HEK293T (cell line): ENCODE results near the gene DMD.

Source experiments
- ARNT ChIP-seq: fragments of 450-650 bp; IDR thresholded peaks from 2 replicates; pipeline ENCODE4 v1.6.1; 2017; ENCODE audit warnings: mild to moderate bottlenecking
- BHLHE40 ChIP-seq: fragments of 450-650 bp; IDR thresholded peaks from 2 replicates; pipeline ENCODE4 v1.6.1; 2016; ENCODE audit warnings: mild to moderate bottlenecking, moderate library complexity, borderline replicate concordance
- FOXM1 ChIP-seq: fragments of 450-650 bp; IDR thresholded peaks from 2 replicates; pipeline ENCODE4 v1.6.1; 2017; ENCODE audit warnings: mild to moderate bottlenecking, borderline replicate concordance
- LEF1 ChIP-seq: fragments of 450-650 bp; IDR thresholded peaks from 2 replicates; pipeline ENCODE4 v1.6.1; 2017; ENCODE audit warnings: mild to moderate bottlenecking, borderline replicate concordance
- NFRKB ChIP-seq: fragments of 450-650 bp; IDR thresholded peaks from 2 replicates; pipeline ENCODE4 v1.6.1; 2016; ENCODE audit warnings: mild to moderate bottlenecking, moderate library complexity
- TARDBP ChIP-seq: fragments of 450-650 bp; IDR thresholded peaks from 2 replicates; pipeline ENCODE4 v1.6.1; 2016

DNA sequence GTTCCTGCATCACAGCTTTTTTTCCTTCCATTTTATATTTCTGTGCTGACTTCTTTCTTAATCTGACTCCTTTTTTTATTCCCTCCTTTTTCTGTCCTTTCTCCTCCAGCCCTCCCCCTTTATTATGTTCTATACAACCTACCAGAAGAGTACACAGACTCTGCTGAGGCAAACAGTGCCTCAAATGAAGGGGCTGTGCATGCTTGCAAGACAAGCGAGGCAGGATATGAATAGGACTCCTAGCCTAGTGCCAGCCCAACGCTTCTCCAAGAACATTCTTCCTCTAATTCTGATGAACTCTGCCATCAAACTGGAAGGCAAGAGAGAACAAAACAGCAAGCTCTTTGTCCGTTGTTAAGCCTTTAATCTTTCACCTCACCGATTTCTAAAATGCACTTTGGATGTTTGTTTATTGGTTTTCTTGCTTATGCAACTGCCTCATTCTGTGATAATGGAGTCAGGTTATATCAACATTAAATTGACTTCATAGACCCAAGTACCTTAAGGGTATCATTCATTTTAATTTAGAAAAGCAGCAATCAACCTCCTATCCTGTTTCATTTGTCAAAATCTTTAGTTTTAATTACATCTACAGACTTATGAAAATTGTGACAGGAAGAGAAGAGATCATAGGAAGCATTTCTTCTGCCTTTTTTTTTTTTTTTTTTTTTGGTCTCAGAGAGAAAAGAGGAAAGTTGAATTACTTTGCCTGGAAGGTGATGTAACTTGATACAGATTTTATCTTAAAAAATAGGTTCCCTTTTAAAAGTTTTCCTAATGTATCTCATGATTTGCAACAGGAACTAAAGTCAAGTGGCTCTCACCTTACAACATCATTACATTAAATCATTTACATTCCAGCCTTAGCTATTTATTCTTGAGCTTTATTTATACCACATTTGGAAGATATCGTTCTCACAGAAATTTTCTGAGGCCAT lies 1854.8 kb downstream of the DMD start:
- no peak for TF ChIP-seq FOXM1
- TF ChIP-seq TARDBP, result no peak
- TF ChIP-seq BHLHE40, result no peak
- no peak for TF ChIP-seq ARNT
- no peak for TF ChIP-seq NFRKB
- TF ChIP-seq LEF1, result no peak
